ENCODE results near the gene TNP2. TPM values are rescaled to one million over a fixed set of nuclear protein-coding genes. Genes with fewer than 3 reads are reported as not detected.

Gene TNP2
- total and polyA plus RNA-seq, 9 of the 15 experiments (the other 6 are each of a cell fraction or from before 2014, with no cell fraction given), result not detected

DNA sequence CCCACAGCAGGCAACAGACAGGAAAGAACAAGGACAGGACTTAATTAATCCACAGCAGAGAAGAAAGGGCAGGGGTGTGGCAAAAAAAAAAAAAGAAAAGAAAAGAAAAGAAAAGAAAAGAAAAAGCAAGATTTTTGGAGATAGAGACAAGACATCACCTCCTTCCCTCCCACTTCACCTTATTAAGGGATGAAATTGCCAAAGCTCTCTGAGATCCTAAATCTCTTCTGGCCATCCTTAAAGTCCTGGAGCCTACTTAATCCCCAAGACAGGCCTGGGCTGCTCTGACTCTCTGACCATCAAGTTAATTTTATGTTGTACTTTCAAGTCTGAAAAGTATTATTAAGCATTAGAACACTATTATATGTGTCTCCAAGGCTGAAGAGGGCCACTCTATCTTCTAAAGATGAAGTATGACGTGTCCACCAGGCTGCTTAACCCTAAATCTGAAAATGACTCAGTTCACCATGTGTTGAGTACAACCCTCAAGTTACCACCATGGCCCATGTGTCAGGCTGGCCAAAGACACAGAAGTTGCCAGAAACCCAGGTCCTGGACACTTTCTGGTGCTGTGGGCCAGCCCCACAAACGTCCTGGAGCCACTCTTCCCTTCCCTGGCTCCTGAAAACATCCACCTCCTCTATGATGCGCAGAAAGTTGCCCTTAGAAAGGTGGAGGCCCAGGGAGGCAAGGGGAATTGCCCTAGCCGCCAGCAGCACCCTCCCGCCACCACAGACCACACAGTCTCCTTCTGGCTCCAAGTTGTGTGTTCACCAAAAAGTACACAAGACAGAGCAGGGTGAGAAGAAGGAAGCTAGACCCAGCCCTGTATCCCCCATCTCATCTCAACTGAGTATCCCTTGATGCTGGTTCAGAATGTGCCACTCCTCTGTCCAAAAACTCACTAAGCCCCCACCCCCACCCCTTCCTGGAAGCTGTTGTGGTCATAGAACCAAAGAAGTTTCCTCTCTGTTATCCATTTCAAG is 15.8 kb downstream of the TNP2 start (continued):
- TF ChIP-seq, protein P1, sequence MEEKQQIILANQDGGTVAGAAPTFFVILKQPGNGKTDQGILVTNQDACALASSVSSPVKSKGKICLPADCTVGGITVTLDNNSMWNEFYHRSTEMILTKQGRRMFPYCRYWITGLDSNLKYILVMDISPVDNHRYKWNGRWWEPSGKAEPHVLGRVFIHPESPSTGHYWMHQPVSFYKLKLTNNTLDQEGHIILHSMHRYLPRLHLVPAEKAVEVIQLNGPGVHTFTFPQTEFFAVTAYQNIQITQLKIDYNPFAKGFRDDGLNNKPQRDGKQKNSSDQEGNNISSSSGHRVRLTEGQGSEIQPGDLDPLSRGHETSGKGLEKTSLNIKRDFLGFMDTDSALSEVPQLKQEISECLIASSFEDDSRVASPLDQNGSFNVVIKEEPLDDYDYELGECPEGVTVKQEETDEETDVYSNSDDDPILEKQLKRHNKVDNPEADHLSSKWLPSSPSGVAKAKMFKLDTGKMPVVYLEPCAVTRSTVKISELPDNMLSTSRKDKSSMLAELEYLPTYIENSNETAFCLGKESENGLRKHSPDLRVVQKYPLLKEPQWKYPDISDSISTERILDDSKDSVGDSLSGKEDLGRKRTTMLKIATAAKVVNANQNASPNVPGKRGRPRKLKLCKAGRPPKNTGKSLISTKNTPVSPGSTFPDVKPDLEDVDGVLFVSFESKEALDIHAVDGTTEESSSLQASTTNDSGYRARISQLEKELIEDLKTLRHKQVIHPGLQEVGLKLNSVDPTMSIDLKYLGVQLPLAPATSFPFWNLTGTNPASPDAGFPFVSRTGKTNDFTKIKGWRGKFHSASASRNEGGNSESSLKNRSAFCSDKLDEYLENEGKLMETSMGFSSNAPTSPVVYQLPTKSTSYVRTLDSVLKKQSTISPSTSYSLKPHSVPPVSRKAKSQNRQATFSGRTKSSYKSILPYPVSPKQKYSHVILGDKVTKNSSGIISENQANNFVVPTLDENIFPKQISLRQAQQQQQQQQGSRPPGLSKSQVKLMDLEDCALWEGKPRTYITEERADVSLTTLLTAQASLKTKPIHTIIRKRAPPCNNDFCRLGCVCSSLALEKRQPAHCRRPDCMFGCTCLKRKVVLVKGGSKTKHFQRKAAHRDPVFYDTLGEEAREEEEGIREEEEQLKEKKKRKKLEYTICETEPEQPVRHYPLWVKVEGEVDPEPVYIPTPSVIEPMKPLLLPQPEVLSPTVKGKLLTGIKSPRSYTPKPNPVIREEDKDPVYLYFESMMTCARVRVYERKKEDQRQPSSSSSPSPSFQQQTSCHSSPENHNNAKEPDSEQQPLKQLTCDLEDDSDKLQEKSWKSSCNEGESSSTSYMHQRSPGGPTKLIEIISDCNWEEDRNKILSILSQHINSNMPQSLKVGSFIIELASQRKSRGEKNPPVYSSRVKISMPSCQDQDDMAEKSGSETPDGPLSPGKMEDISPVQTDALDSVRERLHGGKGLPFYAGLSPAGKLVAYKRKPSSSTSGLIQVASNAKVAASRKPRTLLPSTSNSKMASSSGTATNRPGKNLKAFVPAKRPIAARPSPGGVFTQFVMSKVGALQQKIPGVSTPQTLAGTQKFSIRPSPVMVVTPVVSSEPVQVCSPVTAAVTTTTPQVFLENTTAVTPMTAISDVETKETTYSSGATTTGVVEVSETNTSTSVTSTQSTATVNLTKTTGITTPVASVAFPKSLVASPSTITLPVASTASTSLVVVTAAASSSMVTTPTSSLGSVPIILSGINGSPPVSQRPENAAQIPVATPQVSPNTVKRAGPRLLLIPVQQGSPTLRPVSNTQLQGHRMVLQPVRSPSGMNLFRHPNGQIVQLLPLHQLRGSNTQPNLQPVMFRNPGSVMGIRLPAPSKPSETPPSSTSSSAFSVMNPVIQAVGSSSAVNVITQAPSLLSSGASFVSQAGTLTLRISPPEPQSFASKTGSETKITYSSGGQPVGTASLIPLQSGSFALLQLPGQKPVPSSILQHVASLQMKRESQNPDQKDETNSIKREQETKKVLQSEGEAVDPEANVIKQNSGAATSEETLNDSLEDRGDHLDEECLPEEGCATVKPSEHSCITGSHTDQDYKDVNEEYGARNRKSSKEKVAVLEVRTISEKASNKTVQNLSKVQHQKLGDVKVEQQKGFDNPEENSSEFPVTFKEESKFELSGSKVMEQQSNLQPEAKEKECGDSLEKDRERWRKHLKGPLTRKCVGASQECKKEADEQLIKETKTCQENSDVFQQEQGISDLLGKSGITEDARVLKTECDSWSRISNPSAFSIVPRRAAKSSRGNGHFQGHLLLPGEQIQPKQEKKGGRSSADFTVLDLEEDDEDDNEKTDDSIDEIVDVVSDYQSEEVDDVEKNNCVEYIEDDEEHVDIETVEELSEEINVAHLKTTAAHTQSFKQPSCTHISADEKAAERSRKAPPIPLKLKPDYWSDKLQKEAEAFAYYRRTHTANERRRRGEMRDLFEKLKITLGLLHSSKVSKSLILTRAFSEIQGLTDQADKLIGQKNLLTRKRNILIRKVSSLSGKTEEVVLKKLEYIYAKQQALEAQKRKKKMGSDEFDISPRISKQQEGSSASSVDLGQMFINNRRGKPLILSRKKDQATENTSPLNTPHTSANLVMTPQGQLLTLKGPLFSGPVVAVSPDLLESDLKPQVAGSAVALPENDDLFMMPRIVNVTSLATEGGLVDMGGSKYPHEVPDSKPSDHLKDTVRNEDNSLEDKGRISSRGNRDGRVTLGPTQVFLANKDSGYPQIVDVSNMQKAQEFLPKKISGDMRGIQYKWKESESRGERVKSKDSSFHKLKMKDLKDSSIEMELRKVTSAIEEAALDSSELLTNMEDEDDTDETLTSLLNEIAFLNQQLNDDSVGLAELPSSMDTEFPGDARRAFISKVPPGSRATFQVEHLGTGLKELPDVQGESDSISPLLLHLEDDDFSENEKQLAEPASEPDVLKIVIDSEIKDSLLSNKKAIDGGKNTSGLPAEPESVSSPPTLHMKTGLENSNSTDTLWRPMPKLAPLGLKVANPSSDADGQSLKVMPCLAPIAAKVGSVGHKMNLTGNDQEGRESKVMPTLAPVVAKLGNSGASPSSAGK (IDR thresholded peaks at IDR 0.05), result 0 out of 2 replicates have a peak, but pooled peaks have one; percentile 17
- TF ChIP-seq, protein P2, sequence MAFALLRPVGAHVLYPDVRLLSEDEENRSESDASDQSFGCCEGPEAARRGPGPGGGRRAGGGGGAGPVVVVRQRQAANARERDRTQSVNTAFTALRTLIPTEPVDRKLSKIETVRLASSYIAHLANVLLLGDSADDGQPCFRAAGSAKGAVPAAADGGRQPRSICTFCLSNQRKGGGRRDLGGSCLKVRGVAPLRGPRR (CRISPR knock-in tag; IDR thresholded peaks at IDR 0.05), result no peak
- TF ChIP-seq FIP1L1 (IDR thresholded peaks at IDR 0.05; ENCODE audit: low read depth, low read length, poor library complexity, severe bottlenecking) (no peak), TRIM28 (IDR thresholded peaks at IDR 0.05) (no peak), ESRRA (IDR thresholded peaks at IDR 0.05; ENCODE audit: borderline replicate concordance, low read depth) (no peak), DPF2 (IDR thresholded peaks at IDR 0.05) (no peak), PRMT5 (CRISPR knock-in tag; IDR thresholded peaks at IDR 0.05) (no peak), RCOR1 (IDR thresholded peaks at IDR 0.05; ENCODE audit: borderline replicate concordance in 1 of 2, low read depth in 2 of 2, low read length in 2 of 2) (no peak), DNMT1 (IDR thresholded peaks at IDR 0.05) (no peak), ADNP (tag; IDR thresholded peaks at IDR 0.05) (no peak), RBFOX2 (IDR thresholded peaks at IDR 0.05; ENCODE audit: low read depth, low read length) (0 out of 2 replicates have a peak, but pooled peaks have one; percentile 4), ZNF830 (CRISPR knock-in tag; IDR thresholded peaks at IDR 0.05) (no peak)
- TF ChIP-seq, protein P3, sequence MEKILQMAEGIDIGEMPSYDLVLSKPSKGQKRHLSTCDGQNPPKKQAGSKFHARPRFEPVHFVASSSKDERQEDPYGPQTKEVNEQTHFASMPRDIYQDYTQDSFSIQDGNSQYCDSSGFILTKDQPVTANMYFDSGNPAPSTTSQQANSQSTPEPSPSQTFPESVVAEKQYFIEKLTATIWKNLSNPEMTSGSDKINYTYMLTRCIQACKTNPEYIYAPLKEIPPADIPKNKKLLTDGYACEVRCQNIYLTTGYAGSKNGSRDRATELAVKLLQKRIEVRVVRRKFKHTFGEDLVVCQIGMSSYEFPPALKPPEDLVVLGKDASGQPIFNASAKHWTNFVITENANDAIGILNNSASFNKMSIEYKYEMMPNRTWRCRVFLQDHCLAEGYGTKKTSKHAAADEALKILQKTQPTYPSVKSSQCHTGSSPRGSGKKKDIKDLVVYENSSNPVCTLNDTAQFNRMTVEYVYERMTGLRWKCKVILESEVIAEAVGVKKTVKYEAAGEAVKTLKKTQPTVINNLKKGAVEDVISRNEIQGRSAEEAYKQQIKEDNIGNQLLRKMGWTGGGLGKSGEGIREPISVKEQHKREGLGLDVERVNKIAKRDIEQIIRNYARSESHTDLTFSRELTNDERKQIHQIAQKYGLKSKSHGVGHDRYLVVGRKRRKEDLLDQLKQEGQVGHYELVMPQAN (IDR thresholded peaks at IDR 0.05; ENCODE audit: borderline replicate concordance), result no peak

All from K562 (cell line).